Stimulated activated effector memory CD8-positive, alpha-beta T cell treated with anti-CD3 and anti-CD28 coated beads, Interleukin-12 subunit alpha, Interleukin-12 subunit beta, amount 100 ng/mL, for 72 hours (primary cell): ENCODE results near the gene SORT1.
A peak's percentile ranks its signal among the peaks of the same experiment; 100 is the strongest.

Experiments used
- ATAC-seq: fragments of 150-1000 bp; cut with Tn5 transposase; 2 replicates; pipeline ENCODE4 v1.10.0; 2021
- DNase-seq, 2 donors: peaks; one replicate each; pipeline ENCODE4 v3.0.0; 2021 to 2022; ENCODE audit warnings: low spot score in 2 of 2
- H3K27ac Mint-ChIP-seq: one replicate; pipeline ENCODE4 v1.8.0; 2022; ENCODE audit warnings: mild to moderate bottlenecking, mixed read lengths
- H3K36me3 Mint-ChIP-seq: one replicate; pipeline ENCODE4 v1.8.0; 2022; ENCODE audit warnings: mild to moderate bottlenecking, mixed read lengths
- H3K4me1 Mint-ChIP-seq: one replicate; pipeline ENCODE4 v1.8.0; 2022; ENCODE audit warnings: mixed read lengths
- H3K4me3 Mint-ChIP-seq: one replicate; pipeline ENCODE4 v1.8.0; 2022; ENCODE audit warnings: mild to moderate bottlenecking, mixed read lengths
- H3K9me3 Mint-ChIP-seq: one replicate; pipeline ENCODE4 v1.8.0; 2022; ENCODE audit warnings: mixed read lengths

SORT1 gene

DNA sequence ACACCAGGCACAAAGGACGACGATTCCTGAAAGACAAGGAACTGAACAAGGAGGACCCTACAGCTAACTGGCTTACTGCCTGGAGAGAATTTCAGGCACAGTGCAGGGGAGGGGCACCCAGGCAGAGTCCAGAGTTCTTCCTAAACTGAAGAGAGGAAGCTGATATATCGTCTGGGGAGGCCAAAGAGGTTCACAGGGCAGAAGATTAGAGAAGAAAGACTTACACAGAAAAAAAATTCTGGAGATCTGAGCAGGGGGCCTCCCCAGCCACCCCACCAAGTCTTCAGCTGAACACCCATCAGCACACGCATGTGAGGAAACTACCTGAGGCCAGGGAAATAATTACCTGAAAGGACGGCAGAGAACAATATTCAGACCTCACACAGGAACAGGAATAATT is 24.6 kb downstream of the SORT1 start:
- no peaks in the 10 kb centered on the region for H3K9me3 Mint-ChIP-seq
- DNase-seq = no peak
- no peaks in the 10 kb centered on the region for H3K36me3 Mint-ChIP-seq
- no peak overlapping the region for H3K4me3 Mint-ChIP-seq
- no peak overlapping the region for H3K27ac Mint-ChIP-seq
- ATAC-seq = no peak
- H3K4me1 Mint-ChIP-seq = peaks cover 8% of the 10 kb centered on the region

DNA sequence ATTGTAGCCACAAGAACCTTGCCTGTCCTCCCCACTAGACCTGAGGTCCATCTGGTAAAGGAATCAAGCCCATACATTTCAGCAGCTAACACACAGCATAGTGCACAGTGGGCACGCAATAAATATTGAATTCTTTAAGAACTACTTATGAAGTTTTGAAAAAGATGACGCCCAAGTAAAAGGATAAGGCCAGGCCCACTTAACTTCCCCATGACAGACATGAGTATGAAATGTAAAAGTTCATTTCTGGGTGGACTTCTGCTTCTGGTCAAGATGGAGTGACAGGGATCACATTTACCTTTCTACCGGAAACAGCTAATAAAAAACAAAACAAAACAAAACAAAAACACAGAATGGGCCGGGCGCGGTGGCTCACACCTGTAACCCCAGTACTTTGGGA is 25.4 kb downstream of the SORT1 start:
- Mint-ChIP-seq H3K9me3 (no peaks in the 10 kb centered on the region), H3K4me1 (peaks cover 8% of the 10 kb centered on the region), H3K4me3 (no peak overlapping the region), H3K36me3 (no peaks in the 10 kb centered on the region), H3K27ac (no peak overlapping the region)
- DNase-seq (no peak), ATAC-seq (no peak)

- peaks cover 8% of the 10 kb centered on the region for H3K4me1 Mint-ChIP-seq
- no peak overlapping the region for H3K27ac Mint-ChIP-seq
- DNase-seq (no peak), ATAC-seq (peak; percentile 82)
- no peaks in the 10 kb centered on the region for H3K9me3 Mint-ChIP-seq
- H3K36me3 Mint-ChIP-seq = no peaks in the 10 kb centered on the region
- H3K4me3 Mint-ChIP-seq = peak overlapping the region; percentile 16
Observed at GRCh38 chr1:109371341-109371739, 26.4 kb downstream of the SORT1 start.

DNA sequence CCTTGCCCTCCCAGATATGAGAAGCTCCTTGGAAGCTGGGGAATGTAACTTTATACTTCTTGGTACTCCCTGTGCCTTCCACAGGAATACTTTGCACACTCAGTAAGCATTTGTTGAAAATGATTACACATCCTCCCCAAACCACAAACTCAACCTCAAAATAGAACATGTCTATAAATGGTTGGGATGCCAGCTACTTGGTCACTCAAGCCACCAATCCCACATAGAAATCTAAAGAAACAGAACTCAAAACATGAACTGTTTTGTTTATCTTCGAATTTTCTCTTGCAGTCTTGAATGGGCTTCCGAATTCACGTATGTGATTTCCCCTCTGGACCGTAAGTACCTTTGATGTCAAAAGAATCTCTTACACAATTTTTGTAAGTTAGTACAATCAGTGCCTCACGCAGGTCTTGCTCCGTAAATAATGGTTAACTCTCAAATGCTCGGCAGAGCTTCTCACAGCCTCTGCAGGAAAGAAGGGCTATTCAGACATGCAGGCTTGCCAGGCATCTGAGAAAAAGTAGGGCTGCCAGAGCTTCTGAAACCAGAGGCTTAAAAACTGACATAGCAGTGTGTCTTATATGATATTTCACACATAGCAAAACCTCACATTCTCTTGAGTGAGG is 26.9 kb downstream of the SORT1 start:
- peak overlapping the region; percentile 16 for H3K4me3 Mint-ChIP-seq
- no peaks in the 10 kb centered on the region for H3K36me3 Mint-ChIP-seq
- peaks cover 8% of the 10 kb centered on the region for H3K4me1 Mint-ChIP-seq
- H3K27ac Mint-ChIP-seq = no peak overlapping the region
- H3K9me3 Mint-ChIP-seq = no peaks in the 10 kb centered on the region
- no peak for DNase-seq
- peak; percentile 24 for ATAC-seq

DNA sequence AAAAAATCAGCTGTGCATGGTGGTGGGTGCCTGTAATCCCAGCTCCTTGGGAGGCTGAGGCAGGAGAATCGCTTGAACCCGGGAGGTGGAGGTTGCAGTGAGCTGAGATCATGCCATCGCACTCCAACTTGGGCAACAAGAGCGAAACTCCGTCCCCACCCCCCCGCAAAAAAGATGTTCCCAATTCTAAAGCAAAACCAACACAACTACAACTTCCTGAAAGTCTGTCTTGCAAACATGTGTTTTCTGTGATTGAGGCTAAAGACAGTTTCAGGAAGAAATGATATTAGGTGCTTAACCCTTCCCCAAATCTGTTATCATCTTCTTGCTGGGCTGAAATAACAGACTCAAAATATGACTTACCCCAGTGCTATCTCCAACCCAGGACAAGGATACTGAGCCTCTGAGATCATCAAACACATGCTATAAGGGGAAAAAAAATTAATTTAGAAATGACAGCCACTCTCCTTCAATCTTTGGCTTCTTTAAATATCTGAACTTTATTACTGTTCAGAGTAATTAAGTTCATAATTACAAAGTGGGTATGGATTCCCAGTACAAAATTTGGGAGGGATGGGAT is 28.5 kb downstream of the SORT1 start:
- Mint-ChIP-seq H3K4me3 (no peak overlapping the region), H3K9me3 (no peaks in the 10 kb centered on the region), H3K36me3 (no peaks in the 10 kb centered on the region), H3K27ac (no peak overlapping the region), H3K4me1 (peaks cover 8% of the 10 kb centered on the region)
- no peak for DNase-seq
- ATAC-seq = no peak

DNA sequence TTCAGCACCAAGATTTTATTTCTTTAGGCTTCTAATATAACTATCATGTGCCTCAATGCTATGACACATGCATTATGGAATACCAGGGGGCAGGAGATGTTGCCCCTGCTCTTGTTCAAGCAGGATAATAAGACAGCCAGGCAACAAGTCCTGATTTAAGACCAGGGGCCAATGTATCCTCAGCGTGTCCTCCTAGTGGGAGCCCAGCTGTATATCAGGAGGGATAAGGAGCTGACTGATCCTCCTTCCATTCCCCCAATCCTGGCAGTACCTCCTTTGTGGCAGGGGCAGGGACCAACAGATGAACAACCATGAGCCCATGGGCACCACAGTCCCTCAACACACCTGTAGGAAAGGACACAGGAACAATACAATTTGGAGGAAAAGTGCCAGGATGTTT is 29.3 kb downstream of the SORT1 start:
- no peak overlapping the region for H3K4me3 Mint-ChIP-seq
- no peak overlapping the region for H3K27ac Mint-ChIP-seq
- H3K36me3 Mint-ChIP-seq = no peaks in the 10 kb centered on the region
- H3K9me3 Mint-ChIP-seq = no peaks in the 10 kb centered on the region
- DNase-seq = no peak
- H3K4me1 Mint-ChIP-seq = peaks cover 8% of the 10 kb centered on the region
- no peak for ATAC-seq

- ATAC-seq = no peak
- H3K9me3 Mint-ChIP-seq = no peaks in the 10 kb centered on the region
- DNase-seq = no peak
- H3K36me3 Mint-ChIP-seq = no peaks in the 10 kb centered on the region
- peaks cover 8% of the 10 kb centered on the region for H3K4me1 Mint-ChIP-seq
- H3K27ac Mint-ChIP-seq = no peak overlapping the region
- no peak overlapping the region for H3K4me3 Mint-ChIP-seq
Observed at GRCh38 chr1:109367626-109368025, 30.1 kb downstream of the SORT1 start.

- H3K36me3 Mint-ChIP-seq = no peaks in the 10 kb centered on the region
- H3K9me3 Mint-ChIP-seq = no peaks in the 10 kb centered on the region
- H3K4me3 Mint-ChIP-seq = no peak overlapping the region
- H3K27ac Mint-ChIP-seq = no peak overlapping the region
- H3K4me1 Mint-ChIP-seq = peaks cover 1% of the 10 kb centered on the region
- no peak for DNase-seq
- no peak for ATAC-seq
Observed at GRCh38 chr1:109365642-109366204, 32.0 kb downstream of the SORT1 start.

- H3K4me1 Mint-ChIP-seq = no peaks in the 10 kb centered on the region
- no peaks in the 10 kb centered on the region for H3K36me3 Mint-ChIP-seq
- peak; percentile 71 for ATAC-seq
- H3K9me3 Mint-ChIP-seq = no peaks in the 10 kb centered on the region
- no peak overlapping the region for H3K4me3 Mint-ChIP-seq
- H3K27ac Mint-ChIP-seq = no peak overlapping the region
- DNase-seq = no peak
Observed at GRCh38 chr1:109361649-109362048, 36.1 kb downstream of the SORT1 start.

DNA sequence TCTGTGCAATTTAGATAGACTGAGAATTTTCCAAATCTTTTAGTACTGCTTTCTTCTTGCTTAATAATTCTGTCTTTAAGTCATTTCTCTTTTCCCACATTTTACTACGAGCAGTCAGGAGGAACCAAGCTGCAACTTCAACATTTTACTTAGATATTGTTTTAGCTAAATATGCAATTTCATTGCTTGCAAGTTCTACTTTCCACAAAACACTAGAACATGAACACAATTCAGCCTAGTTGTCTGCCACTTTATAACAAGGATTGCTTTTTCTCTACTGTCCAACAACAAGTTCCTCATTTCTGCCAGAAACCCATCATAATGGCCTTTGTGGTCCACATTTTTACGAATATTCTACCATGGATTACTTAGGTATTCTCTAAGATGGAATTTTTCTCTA is 36.6 kb downstream of the SORT1 start:
- Mint-ChIP-seq H3K9me3 (no peaks in the 10 kb centered on the region), H3K36me3 (no peaks in the 10 kb centered on the region), H3K27ac (no peak overlapping the region), H3K4me1 (no peaks in the 10 kb centered on the region), H3K4me3 (no peak overlapping the region)
- no peak for DNase-seq
- ATAC-seq = no peak

GRCh38 chr1:109357616-109358015 is 40.1 kb downstream of the SORT1 start:
- no peaks in the 10 kb centered on the region for H3K4me1 Mint-ChIP-seq
- H3K9me3 Mint-ChIP-seq = no peaks in the 10 kb centered on the region
- ATAC-seq = no peak
- no peaks in the 10 kb centered on the region for H3K36me3 Mint-ChIP-seq
- H3K4me3 Mint-ChIP-seq = no peak overlapping the region
- DNase-seq = no peak
- no peak overlapping the region for H3K27ac Mint-ChIP-seq

DNA sequence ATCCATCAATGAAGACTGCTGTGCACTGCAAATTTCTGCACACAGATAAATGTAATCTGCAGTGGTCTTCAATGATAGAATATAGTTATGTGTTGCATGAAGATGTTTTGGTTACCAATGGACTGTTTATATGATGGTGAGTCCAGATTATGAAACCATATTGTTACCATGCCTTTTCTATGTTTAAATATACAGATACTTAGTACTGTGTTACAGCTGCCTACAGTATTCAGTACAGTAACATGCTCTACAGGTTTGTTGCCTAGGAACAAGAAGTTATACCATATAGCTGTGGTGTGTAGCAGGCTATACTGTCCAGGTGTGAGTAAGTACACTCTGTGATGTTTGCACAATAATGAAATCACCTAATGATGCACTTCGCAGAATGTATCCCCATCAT is 40.8 kb downstream of the SORT1 start:
- no peak overlapping the region for H3K27ac Mint-ChIP-seq

DNA sequence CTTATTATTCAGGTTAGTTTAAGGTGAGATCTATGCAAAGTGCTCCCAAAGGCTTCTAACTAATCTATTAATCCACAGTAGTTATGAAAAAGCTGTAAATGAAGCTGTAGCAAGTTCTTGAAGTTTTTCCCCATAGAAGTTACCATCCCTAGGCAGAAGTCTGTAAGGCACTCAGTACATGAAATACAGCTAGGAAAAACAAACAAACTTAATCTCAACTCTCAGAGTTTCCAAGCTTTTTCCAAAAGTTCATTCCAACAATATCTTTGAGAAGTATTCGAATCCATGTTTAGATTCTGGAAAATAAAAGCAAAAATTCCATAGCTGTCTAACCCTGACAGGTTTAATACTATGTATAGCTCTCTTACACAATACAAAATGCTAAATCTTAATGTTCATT is 41.2 kb downstream of the SORT1 start:
- H3K4me3 Mint-ChIP-seq = no peak overlapping the region
- no peaks in the 10 kb centered on the region for H3K36me3 Mint-ChIP-seq
- H3K4me1 Mint-ChIP-seq = no peaks in the 10 kb centered on the region
- no peak for ATAC-seq
- H3K27ac Mint-ChIP-seq = no peak overlapping the region
- no peaks in the 10 kb centered on the region for H3K9me3 Mint-ChIP-seq
- DNase-seq = no peak

More for the DNA sequence above, 40.8 kb downstream of the SORT1 start:
- no peak for DNase-seq
- no peak for ATAC-seq
- Mint-ChIP-seq H3K4me1 (no peaks in the 10 kb centered on the region), H3K9me3 (no peaks in the 10 kb centered on the region), H3K4me3 (no peak overlapping the region), H3K36me3 (no peaks in the 10 kb centered on the region)

- DNase-seq (no peak), ATAC-seq (no peak)
- no peaks in the 10 kb centered on the region for H3K36me3 Mint-ChIP-seq
- H3K9me3 Mint-ChIP-seq = no peaks in the 10 kb centered on the region
- no peaks in the 10 kb centered on the region for H3K4me1 Mint-ChIP-seq
- no peak overlapping the region for H3K27ac Mint-ChIP-seq
- no peak overlapping the region for H3K4me3 Mint-ChIP-seq
Observed at GRCh38 chr1:109354929-109355328, 42.8 kb downstream of the SORT1 start.

DNA sequence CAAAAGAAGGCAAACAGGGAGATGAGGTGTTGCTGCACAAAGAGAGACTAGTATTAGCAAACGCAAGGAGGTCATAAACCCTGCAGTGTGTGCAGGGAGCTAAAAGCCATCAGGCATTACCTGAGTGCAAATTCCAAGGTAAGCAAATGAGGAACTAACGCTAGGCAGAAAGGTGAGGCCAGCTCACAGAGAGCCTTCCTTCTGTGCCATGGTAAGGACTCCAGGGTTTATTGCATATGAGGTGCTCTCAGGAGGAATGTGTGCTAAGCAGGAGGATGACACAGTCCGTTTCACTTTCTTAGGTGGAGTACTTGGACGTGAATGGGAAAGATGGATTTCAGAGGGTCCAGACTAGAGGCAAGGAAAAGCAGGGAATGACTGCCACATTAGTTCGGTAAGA is 46.3 kb downstream of the SORT1 start:
- no peaks in the 10 kb centered on the region for H3K4me1 Mint-ChIP-seq
- ATAC-seq (no peak), DNase-seq (no peak)
- no peak overlapping the region for H3K27ac Mint-ChIP-seq
- no peak overlapping the region for H3K4me3 Mint-ChIP-seq
- H3K36me3 Mint-ChIP-seq = no peaks in the 10 kb centered on the region
- no peaks in the 10 kb centered on the region for H3K9me3 Mint-ChIP-seq

GRCh38 chr1:109350655-109351054 is 47.1 kb downstream of the SORT1 start:
- Mint-ChIP-seq H3K27ac (no peak overlapping the region), H3K36me3 (no peaks in the 10 kb centered on the region), H3K4me1 (no peaks in the 10 kb centered on the region), H3K4me3 (no peak overlapping the region), H3K9me3 (no peaks in the 10 kb centered on the region)
- ATAC-seq (no peak), DNase-seq (no peak)
